Measurements from ENCODE around the gene ANKRD22.
"Not testable (repeated sequence)": the region's sequence is repeated elsewhere in the genome, so short reads cannot be mapped to it uniquely, and the experiment has no call there.

ANKRD22 gene

DNA sequence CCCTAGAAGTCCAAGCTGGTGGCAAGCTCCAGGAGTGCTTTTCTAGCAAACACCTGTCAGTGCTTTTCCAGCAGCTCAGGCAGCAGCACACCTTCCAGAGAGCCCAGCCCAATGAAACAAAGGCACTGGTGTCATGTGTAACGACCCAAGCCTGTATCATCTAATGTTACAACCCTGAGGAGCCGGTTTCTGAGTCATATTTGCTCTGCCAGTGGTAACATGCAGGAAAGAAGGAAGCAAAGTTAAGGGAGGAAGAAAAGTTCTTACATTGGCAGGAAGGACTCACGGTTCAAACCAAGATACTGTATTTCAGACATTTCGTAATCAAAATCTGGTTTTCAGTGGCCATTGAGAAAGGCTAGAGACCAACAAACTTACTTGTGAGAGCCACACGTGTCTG, at the start of gene ANKRD22:
Gene ANKRD22, minus strand, starts transcription at position 139 of the 400 bp plus-strand sequence. CDS start 237 bp downstream, outside the sequence.
- no peak for DNase-seq

DNA sequence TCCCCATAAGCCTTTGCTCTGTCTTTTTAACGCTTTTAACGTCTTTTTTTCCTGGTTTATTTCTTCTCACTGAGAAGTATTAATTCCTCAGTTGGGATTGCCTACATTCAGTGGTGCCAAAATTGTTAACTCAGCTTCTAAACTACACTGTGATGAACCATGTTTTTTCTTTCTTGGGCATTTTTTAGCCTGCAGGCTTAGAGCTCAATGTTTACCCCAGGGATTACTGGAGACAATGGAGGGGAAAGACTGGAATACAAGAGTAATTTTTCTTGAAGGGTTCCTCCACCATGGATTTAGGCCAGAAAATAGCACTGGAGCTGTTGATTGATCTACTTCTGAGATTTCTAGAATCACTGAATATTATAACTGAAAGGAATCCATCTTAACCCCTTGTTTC, 48.2 kb upstream of the ANKRD22 start:
- DNase-seq: no peak

DNA sequence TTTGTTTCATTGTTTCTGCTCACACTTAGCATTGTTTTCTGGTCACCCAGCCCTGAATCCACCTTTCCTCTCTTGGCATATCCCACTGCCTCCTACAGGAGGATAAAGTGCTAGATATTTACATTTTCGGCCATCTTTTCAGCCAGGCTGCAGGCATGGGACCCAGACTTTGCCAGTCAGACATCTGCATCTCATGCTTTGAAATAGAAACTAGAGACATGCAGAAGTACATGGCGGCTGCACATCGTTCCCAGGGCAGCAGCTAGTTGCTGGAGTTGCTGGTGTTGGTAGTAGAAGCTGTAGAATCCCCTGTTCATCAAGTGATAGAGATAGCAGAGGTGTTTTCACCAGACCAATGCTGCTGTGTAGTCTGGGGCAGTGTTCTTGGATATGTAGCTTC, 47.1 kb upstream of the ANKRD22 start:
- DNase-seq: no peak

DNA sequence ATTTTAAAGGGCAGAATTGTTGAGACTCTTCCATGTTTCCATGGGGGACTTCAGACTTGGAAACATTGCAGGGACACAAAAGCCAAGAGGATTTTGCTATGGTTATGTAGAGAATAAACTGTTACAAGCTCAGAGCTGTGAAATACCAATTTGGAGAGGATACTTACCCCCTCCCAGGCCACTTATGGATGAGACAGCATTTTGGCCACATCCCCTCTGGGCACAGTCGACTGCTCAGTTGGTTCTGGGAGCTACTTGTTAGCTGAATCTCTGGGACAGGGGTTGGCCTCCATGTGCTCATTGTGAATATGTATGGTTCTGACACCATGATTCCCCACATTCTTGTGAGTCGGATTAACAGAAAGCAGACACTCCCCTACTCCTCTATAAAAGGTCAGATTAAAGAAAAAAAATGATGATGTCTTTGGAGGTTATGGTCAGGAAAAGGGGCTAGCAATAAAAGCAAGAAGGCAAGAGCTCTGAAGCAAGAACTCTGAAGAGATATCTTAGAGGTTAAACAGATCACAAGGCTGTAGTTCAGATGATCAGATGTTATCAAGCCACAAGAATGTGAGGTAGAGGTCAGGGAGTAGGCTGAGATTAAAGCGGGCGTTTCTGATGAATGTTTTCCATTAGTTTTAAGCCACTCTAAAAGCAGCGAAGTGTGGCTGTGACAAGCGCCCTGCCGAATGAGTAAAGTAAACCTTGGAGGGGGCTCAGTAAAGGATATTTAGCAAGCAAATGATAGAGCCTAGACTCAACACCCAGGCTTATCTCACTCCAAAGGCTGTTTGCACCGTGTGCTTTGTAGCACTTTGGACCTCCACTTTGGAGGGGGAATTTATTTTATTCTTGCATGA, 45.6 kb upstream of the ANKRD22 start:
- no peak for DNase-seq

DNA sequence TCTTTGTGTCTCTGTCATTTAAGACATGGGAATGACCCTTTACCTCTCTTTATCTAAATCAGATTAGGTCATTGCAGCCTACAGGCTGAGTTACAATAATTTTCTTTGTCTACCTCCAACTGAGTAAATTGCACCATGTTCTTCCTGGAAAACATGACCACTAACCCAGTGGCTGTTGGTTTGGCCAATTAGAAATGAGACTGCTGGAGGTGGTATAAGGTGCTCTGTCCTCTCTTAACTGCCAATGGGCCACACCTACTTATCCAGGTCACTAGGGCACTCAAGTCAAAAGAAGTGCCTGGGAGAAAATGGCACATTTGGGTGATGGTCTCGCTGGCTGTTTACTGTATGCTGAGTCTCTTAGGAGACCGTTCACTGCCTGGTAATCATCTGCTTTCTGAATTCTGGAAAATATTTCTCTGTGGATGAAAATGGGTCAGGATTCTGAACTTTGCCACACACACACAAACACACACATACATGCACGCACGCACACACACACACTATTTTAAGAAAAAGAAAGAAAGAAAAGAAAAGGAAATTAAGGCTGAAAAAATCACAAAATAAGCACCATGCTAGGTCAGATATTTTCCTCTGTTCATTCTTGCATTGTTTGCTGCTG, 44.8 kb upstream of the ANKRD22 start:
- DNase-seq: no peak

DNA sequence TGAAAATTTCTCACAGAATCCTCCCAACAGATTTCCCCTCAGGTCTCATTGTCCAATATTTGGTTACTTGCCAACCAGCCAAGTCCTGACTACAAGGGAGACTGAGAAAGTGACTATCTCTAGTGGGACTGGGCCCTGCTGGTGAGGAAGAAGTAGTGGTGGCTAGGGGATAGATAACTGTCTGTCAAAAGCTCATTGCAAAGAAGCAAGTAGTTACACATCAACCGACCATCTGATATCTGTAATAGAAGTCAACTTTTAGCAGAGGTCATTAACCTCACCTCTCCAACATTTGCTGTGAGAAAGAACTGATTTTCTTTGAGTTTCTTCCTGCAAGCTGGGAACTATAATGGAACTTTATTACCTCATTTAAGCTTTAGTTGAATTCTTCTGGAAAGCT, 43.6 kb upstream of the ANKRD22 start:
- no peak for DNase-seq

DNA sequence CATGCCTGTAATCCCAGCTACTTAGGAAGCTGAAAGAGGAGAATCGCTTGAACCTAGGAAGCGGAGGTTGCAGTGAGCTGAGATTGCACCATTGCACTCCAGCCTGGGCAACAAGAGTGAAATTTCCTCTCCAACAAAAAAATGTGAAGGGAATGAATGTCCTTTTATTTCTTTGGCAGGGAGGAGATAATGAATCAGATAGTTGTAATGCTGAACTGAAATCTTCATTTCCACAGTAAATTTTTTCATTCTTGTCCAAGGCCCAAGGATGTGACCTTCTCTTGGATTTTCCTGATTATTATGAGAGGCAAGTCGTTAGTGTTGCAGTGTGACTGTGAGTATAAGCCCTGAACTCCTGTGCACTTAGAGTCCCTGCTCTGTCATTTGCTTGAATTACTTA, 42.0 kb upstream of the ANKRD22 start:
- no peak for DNase-seq

DNA sequence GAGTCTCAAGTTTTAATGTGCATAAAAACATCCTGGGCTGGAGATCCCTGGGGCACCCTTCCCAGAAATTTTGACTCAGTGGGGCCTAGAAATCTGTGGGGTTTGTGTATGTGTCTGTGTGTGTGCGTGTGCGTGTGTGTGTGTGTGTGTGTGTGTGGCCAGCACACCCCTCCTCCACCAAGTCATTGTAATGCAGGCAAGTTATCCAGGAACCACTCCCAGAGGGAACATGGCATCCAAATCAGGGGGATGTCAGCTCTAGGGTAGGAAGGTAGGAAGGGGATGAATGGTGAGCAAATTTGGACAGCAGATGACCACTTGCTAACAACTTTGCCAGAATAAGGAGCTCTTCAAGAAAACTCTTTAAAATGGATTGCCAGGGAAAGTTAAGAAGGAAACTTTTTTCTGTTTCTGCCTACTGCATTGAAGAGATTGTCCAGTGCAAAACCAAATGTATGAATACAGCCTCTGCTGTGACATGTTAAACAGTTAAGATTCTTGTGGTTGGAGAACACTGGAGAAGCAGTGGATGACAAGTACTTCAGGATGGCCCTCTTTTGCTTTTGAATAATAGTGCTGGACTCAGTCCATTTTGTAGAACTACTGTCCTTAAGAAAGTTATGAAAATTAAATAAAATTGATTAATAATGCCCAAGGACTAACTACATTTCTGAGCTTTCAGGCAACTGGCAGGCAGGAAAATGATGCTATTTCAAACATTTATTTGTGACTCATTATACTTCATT, 40.8 kb upstream of the ANKRD22 start:
- DNase-seq: no peak

DNA sequence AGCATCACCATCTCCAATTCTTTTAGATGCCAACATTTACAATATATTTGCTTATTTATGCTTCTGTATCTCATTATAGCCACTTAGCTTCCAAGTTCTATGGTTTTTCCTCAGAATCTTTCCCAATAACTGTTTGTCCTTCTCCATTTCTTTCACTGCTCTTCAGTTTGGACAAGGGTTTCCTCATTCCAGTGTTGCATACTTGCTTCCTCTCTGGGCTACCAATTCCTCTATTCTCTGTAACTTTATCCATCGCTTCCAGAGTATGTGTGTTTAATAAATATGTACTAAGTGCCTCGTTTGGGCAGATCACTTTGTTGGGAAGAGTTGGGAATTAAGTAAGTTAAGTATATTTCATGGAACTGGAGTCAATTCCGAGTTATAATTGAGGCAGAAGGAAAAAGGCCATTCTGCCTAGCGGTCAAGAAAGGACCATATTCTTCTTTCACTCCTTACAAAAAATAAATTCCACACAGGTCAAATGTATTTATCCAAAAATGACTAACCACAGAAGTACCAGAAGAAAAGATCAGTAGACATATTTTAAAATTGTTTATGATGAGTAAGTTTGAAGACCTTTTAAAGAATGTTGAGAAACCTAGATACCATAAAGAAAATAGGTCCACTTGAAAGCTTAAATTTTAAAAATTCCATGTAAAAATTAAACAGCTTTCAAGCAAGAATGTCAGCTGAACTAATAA, 39.2 kb upstream of the ANKRD22 start:
- no peak for DNase-seq

DNA sequence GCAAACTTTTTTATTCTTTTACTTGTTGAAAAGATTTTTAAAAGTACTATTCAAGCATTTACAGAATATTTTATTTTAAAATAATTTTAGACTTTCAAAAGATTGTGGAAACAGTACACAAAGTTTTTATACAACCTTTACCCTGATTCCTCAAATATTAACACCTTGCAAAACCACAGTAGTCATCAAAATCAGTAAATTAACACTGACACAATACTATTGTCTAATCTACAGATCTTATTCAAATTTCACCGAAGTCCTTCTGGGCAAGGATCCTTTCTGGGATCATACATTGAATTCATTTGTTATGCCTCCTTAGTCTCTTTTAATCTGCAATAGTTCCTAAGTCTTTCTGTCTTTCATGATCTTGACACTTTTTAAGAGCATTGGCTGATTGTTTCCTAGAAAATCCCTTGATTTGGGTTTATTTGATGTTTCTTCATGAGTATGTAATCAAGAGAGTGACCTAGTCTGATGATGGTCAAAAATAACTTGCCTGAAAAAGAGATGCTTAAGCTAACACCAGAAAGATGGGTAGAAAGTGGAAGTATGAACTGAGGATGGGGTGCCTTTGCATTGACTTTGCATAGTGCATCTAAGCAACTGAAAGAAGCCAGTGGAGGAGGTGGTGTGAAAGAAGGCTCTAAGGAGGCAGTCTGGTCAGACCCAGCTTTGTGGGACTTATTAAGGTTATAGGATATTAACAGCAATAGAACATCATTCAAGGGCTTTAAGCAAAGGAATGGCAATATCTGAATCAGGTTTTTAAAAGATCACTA, 38.1 kb upstream of the ANKRD22 start:
- no peak for DNase-seq

DNA sequence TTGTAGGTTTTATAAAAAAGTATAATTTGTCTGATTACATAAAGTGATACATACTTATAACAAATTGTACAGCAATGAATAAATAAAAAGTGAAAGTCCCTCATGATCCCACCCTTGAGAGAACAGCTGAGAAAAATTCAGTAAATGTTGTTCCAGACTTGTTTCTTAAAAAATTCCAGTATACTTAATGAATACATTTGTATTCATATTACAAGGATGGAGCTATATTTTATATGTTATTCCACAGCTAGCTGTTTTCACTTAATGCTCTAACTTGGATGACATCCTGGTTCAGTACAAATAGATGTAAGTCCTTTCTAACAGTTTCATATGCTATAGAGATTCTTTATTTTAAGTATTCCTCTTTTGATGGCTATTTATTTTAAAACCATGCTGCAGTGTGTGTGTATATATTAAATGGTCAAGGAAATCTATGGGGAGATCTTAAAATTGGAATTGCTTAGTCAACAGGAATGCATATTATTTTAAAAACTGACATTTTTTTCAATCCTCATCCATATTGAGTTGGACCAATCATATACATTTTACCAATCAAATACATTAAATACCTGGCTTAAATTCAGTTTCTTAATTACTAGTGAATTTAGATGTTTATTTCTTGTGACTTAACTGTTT, 37.3 kb upstream of the ANKRD22 start:
- DNase-seq: no peak

DNA sequence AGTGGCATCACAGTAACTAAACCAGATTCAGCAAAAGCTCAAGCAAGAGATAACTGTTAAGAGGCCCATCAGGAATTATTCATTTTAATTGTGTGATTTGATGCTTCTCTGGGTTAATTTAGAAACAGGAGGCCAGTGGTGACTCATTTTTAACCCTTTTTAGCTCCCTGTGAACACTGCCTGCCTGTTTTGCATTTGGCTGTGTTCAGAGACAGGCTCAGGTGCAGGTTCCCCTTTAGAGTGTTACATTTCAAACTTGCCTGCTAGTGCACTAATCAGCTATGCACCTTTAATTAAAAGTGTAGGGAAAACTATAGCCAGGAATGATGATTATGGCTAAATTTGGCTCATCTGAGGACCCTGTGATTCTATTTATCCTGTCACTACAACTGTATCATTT, 34.9 kb upstream of the ANKRD22 start:
- DNase-seq: no peak

DNA sequence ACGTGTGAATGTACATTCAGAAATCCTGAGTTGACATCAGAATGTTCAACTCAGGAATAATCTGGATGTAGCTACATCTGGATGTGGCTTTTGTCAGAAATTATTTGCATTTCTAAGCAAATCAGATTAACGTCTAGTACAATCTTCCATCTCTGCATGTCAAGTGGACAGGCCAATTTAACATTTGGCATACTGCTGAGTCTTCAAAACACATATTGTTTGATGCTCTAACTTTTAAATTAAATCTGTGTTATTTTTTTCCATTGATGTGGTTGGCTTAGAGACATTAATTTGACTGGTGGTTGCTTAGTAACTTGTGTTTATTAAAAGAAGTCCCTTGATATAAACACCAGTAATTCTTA, 31.8 kb upstream of the ANKRD22 start:
- no peak for DNase-seq

DNA sequence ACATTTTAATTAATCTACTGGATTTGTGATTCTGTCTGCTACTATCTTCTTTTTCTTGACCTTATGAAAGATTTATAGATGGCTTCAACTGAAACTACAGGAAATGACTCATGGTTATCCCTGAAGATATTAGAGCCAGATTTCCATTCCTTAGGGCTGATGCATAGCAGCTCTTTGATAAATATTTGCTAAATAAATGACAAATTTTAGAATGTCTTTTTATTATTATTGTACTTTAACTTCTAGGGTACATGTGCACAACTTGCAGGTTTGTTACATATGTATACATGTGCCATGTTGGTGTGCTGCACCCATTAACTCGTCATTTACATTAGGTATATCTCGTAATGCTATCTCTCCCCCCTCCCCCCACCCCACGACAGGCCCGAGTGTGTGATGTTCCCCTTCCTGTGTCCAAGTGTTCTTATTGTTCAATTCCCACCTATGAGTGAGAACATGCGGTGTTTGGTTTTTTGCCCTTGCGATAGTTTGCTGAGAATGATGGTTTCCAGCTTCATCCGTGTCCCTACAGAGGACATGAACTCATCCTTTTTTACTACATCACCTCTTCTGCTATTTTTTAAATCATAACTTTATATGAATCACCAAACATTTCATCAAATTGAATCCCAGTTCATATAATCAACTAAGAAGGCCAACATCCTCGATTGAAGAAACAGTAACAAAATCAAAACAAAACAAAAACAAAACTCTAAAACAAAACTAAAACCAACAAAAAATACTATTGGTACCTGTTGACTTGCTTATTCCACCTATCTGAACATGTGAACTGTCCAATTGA, 31.2 kb upstream of the ANKRD22 start:
- not testable (repeated sequence) for DNase-seq

DNA sequence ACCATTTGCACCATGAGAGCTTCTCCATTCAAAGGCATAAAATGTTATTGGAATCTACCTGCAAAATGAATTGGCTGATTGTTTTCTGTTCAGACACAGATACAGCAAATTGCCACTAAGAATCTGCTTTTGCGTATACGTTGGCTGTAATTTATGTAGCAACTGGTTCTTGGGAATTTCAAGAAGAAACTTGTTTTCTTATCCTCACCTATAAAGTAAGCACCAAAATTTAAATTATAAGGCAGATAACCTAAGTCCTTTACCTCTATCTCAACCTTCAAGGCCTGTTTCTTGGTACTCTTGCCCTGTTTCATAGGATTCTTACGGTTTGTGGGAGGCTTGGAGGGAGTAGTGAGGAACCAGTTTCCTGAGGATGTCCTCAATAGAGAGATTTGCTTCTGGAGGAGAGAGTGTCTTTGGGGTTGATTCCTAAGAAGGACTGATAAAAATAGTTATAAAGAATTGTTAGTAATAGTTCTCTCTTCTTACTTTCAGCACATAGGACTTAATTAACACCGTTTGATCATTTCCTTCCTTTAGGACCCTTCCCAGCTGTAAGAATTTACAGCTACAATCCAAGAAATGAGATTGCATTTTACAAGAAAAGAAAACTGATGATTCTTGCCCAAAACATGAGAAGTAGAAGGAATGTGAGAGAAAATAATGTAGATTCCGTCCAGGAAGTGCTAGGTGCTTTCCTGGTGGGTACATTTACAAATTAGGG, 30.4 kb upstream of the ANKRD22 start:
- DNase-seq: no peak

DNA sequence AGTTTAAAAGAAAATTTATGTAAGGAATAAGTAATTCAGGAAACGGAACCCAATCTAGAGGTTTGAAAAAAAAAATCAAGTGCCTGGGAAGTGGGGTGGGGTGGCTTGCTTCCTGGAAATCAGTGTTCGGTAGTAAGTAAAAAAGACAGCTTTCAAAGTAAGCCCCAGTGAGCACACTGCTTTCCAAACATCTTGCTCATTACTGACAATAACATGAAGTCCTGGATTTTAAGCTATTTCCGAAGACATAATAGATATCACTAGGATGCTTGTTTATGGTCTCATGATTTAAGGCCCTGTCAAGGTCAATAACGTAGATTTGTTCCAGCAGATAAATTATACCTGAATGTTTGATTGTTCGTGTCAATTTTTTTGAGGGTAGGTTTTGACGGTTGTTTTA, 29.7 kb upstream of the ANKRD22 start:
- DNase-seq: no peak

DNA sequence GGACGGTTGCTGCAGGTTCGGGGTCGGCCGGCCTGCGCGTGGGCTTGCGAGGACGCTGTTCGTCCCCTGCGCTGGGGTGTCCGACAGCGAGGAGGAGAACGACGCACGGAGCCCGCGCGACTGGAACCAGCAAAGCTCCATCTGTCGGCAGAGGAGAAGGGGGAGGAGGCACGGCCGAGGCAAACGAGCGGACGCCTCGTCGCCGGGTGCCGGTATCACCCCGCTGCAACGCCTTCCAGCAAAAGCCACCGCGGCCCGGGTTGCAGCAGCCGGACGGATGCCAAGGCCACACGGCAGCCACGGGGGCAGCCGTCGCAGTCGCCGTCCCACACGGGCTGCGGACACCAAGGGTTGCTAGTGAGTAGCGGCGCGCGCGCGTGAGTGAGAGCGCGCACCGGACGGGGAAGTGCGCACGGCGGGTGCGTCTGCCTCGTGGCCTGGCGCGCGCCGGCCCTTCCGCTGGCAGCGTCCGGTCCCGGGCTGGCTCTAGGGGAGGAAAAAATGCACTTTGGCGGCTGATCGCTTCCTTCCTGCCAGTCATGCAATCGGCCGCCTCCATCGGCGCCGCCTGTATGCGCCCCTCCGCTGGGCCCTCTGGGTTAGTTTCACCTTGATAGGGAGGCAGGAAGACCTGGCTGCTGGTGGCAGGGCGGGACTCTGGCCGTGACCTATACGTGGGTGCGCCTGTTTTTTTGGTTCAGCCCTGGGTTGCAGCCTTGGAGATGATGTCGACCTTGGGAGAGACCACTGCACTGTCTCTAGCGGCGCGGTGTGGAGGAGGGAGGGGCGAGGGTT, 28.8 kb upstream of the ANKRD22 start:
- peak; percentile 41 for DNase-seq

DNA sequence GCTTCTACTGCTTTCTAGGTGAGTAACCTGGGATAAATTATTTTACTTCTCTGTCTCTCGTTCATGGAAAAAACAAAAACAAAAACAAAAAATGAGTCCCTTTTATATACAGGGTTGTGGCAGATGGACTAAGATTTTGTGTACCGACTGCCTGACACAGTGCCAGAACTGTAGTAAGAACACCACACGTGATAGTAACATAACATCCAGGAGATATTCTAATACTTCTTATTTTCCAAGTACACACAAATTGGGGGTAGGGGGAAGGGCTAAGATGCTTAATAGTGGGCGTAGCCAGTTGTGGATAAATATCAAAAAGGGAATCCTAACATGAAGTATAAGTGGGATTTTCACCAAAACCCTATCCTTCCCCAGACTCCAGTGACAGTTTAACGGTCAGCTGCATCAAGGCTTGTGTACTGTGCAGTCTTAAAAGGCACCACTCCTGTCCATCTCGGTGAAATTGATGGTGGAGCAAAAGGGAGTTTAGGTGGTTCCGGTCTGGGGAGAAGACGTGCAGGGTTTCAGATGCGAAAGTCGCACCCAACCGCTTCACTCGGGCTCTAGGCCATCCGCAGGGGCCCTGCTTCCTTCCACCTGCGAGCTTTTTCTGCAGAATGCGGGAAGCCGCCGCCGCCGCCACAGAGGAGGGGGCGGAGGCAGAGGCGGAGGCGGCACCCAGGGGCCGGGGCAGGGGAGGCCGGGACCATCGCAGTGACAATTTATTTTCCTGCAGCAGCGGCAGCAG, 28.1 kb upstream of the ANKRD22 start, which contains the start of gene STAMBPL1:
Gene STAMBPL1, plus strand, starts transcription at position 712 of the 748 bp plus-strand sequence. CDS start 21,464 bp downstream, outside the sequence.
- peak; percentile 20 for DNase-seq

DNA sequence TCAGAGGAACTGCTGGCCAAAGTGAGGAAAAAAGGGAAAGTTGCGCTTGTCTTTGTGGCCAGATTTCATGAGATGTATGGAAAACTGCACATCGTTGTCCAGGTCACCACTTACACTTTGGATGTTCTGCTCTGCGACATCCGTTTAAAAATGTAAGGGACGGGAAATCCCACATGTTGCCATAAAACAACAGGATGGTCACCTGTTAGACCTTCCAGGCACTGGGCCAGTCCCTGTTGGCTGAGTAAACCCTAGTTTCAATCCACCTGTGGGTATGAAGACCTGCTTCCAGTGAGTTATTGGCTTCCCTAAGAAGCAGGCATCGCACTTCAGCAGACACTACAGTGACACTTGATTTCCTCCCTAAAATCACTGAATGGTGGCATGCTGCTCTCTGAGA, 25.7 kb upstream of the ANKRD22 start:
- no peak for DNase-seq

Measured in DMS 273 treated with DMSO at 0.1 percent for 48 hours (cell line).